Neural crest cell (in vitro differentiated cells): Measurements from ENCODE around the gene SLC10A1. TPM values are rescaled to one million over a fixed set of nuclear protein-coding genes. Genes with fewer than 3 reads are reported as not detected.

ENCODE experiments used
- DNase-seq: peaks from one replicate; pipeline ENCODE4 v3.0.0; 2021; ENCODE audit warnings: low read depth, mixed read lengths, low spot score
- H3K27ac Mint-ChIP-seq: one replicate; pipeline ENCODE4 v1.8.0; 2021; ENCODE audit warnings: mild to moderate bottlenecking, mixed read lengths; ENCODE audit not compliant: unreplicated experiment
- H3K27me3 Mint-ChIP-seq: 2 replicates; pipeline ENCODE4 v1.8.0; 2021; ENCODE audit warnings: low read depth, mild to moderate bottlenecking, mixed read lengths
- H3K36me3 Mint-ChIP-seq: 2 replicates; pipeline ENCODE4 v1.8.0; 2021; ENCODE audit warnings: low read depth, mild to moderate bottlenecking, mixed read lengths
- H3K4me1 Mint-ChIP-seq: 2 replicates; pipeline ENCODE4 v1.8.0; 2021; ENCODE audit warnings: mixed read lengths
- H3K4me3 Mint-ChIP-seq: one replicate; pipeline ENCODE4 v1.8.0; 2021; ENCODE audit warnings: mild to moderate bottlenecking, mixed read lengths
- H3K9me3 Mint-ChIP-seq: 2 replicates; pipeline ENCODE4 v1.8.0; 2021; ENCODE audit warnings: mixed read lengths
- CTCF ChIP-seq: fragments of 200-600 bp; sonication (generic); conservative IDR thresholded peaks from 2 replicates; pipeline ENCODE4 v1.5.0; 2021; ENCODE audit warnings: antibody characterized with exemption, mild to moderate bottlenecking
- total RNA-seq: library from RNA; stranded (reverse); gene quantifications from 2 replicates; pipeline ENCODE4 v1.2.1, GENCODE V29; 2021

Gene SLC10A1
- total RNA-seq, 1 donor from 2014 or later, result not detected

GRCh38 chr14:69786603-69787002 is 10.4 kb downstream of the SLC10A1 start:
- Mint-ChIP-seq H3K27ac (no peak overlapping the region), H3K36me3 (no peaks in the 10 kb centered on the region), H3K9me3 (peaks cover 2% of the 10 kb centered on the region), H3K4me3 (no peak overlapping the region), H3K27me3 (no peaks in the 10 kb centered on the region), H3K4me1 (peaks cover 5% of the 10 kb centered on the region)
- DNase-seq, result no peak
- TF ChIP-seq CTCF, result no peak

- Mint-ChIP-seq H3K4me1 (peaks cover 5% of the 10 kb centered on the region), H3K4me3 (no peak overlapping the region), H3K27ac (no peak overlapping the region), H3K36me3 (peaks cover 8% of the 10 kb centered on the region), H3K9me3 (peaks cover 2% of the 10 kb centered on the region), H3K27me3 (no peaks in the 10 kb centered on the region)
- no peak for DNase-seq
- TF ChIP-seq CTCF, result no peak
These were observed 12.1 kb downstream of the SLC10A1 start for GRCh38 chr14:69784942-69785341.

GRCh38 chr14:69780952-69781351 is 16.1 kb downstream of the SLC10A1 start:
- Mint-ChIP-seq H3K4me1 (no peaks in the 10 kb centered on the region), H3K27ac (no peak overlapping the region), H3K36me3 (peaks cover 22% of the 10 kb centered on the region), H3K9me3 (no peaks in the 10 kb centered on the region), H3K27me3 (no peaks in the 10 kb centered on the region), H3K4me3 (no peak overlapping the region)
- DNase-seq, result no peak
- no peak for TF ChIP-seq CTCF

- peaks cover 26% of the 10 kb centered on the region for H3K36me3 Mint-ChIP-seq
- H3K4me3 Mint-ChIP-seq, result no peak overlapping the region
- TF ChIP-seq CTCF, result no peak
These were observed 16.9 kb downstream of the SLC10A1 start for GRCh38 chr14:69780092-69780491.

GRCh38 chr14:69779088-69779487 is 18.0 kb downstream of the SLC10A1 start:
- no peaks in the 10 kb centered on the region for H3K4me1 Mint-ChIP-seq
- H3K4me3 Mint-ChIP-seq, result no peak overlapping the region
- H3K27ac Mint-ChIP-seq, result no peak overlapping the region
- no peak for DNase-seq
- H3K27me3 Mint-ChIP-seq, result no peaks in the 10 kb centered on the region
- no peak for TF ChIP-seq CTCF
- no peaks in the 10 kb centered on the region for H3K9me3 Mint-ChIP-seq
- H3K36me3 Mint-ChIP-seq, result peaks cover 32% of the 10 kb centered on the region

More at GRCh38 chr14:69780092-69780491, 16.9 kb downstream of the SLC10A1 start:
- H3K4me1 Mint-ChIP-seq, result no peaks in the 10 kb centered on the region
- DNase-seq, result no peak
- H3K9me3 Mint-ChIP-seq, result no peaks in the 10 kb centered on the region
- H3K27me3 Mint-ChIP-seq, result no peaks in the 10 kb centered on the region
- H3K27ac Mint-ChIP-seq, result no peak overlapping the region
